ENCODE results near the gene TTBK2.
A peak's percentile ranks its signal among the peaks of the same experiment; 100 is the strongest.
"Not testable (repeated sequence)": the region's sequence is repeated elsewhere in the genome, so short reads cannot be mapped to it uniquely, and the experiment has no call there.

TTBK2 gene

GRCh38 chr15:42820811-42821210, 99.8 kb downstream of the TTBK2 start:
- DNase-seq: no peak

DNA sequence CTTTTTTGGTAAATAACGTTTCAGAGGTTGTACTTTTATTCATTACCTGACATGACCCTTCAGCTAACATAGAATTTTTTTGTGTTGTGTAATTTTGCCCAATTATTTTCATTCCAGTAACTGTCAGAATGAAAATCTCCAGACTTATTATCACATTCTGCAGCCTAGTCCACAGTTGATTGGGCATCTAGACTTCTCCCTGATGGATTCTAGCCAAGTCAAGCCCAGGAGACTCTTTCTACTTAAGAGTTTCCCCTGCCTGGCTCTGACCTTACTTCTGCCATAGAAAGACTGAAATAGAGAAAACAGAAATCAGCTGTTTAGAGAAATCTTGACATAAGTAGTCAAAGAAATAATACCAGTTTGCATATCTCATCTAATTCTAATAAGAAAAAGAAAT, 100.8 kb downstream of the TTBK2 start:
- no peak for DNase-seq

DNA sequence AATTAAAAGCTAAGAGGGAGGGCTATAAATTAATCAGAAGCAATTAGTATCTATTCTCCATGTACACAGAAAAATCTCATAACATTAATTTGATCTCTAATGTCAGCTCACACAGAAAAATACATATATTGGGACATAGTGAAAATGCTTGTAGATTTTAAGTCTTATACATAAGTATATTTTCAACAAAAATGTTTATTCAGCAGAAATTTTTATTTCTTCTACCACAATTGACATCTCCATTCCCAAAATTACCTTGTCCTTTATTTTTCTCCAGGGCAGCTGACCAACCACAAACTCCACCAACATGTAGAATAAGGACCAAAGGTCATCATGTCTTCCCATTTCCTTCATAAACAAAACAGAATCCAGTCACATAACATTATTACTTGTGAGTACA, 109.1 kb downstream of the TTBK2 start:
- DNase-seq: no peak

GRCh38 chr15:42808913-42809312, 111.7 kb downstream of the TTBK2 start:
- DNase-seq: no peak

- DNase-seq: no peak
Measured at GRCh38 chr15:42805266-42805665, 115.3 kb downstream of the TTBK2 start.

DNA sequence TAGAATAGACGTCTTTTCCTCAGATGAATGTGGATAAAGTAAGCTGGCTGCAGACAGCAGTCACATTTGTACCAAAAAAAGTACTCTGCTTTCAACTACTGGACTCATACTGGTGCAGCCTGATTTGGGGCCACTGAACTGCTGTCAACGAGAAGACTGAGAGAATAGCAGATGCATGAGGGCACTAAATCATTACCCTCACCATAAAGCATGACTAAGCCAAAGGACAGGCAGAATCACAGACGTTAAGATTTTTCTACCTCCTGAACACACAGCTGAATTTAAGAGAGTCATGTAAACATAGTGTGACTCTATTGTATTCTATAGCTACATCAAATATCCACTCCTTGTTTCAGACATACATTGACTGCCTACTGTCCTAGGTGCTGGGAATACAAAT, 115.8 kb downstream of the TTBK2 start:
- no peak for DNase-seq

DNA sequence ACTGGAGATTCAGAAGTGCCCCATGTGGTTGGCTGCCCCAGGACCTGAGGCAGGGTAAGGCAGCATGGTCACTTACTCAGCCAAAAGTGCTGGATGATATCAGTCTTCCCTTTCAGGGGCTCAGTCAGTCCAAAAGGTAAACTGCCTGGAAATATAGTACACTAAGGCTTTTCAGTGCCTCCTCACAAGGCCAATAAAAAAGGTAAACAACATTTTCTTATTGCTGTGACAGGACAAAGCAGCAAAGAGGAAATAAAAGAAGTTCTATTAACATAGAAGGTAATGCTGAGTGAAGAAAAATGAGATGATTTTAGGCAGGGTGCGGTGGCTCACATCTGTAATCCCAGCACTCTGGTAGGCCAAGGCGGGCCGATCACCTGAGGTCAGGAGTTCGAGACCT, 117.1 kb downstream of the TTBK2 start:
- DNase-seq: no peak

DNA sequence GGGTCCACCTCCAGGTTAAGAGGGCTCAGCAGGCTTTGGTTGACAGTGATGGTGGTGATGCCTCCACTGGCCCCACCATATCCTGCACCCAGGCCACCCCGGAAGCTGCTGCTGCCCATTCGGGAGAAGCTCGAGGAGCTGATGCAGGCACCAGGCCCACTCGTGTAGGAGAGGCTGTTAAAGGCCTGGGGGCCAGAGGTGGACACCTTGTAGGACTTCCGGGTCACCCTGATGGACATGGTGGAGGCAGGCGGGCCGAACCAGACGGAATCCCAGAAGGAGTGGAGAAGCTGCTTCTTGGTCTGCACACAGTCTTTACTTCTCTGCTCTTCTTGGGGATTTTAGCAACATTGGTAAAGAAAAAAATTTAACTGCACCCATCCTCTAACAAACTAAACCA, 118.4 kb downstream of the TTBK2 start:
- no peak for DNase-seq

- DNase-seq: no peak
Measured at GRCh38 chr15:42800731-42801474, 119.7 kb downstream of the TTBK2 start.

GRCh38 chr15:42798802-42799201, 121.8 kb downstream of the TTBK2 start:
- no peak for DNase-seq

- no peak for DNase-seq
Measured at GRCh38 chr15:42796955-42797782, 123.4 kb downstream of the TTBK2 start.

GRCh38 chr15:42788725-42789124, 131.9 kb downstream of the TTBK2 start:
- DNase-seq: no peak

DNA sequence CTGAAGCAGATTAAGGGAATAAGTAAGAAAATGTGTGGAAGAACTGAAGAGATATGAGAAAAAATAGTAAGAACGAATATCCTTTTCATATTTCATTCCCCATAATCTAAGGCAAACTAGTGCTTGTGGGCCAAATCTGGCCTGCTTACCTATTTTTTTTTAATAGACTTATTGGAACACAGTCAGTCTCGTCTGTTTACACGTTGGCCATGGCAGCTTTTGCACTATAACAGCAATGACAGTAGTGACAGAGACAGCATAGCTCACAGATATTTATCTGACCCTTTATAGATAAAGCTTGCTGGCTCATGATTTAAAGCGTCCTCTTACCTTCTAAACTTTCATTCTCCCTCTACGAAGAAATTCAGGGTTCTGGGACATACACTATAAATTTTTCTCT, 133.6 kb downstream of the TTBK2 start:
- DNase-seq: no peak

DNA sequence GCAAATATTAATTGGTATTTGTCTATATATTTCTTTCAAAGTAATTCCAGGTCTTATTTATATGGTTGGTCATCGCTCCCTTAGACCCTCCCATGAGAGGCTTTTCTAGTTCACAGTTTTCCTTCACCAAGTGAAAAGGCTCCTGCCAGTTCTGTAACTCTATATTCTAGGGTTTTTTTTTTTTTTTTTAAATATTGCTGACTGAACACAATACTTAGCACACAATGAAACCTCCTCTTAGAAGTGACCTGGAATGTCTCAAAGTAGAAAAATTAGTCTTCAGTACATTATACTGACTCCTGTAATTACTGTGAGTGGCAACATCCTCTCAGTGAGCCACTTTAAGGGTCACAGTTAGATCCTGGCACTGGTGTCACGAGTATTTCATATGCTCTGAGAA, 135.0 kb downstream of the TTBK2 start:
- no peak for DNase-seq

- no peak for DNase-seq
Measured at GRCh38 chr15:42784705-42785104, 135.9 kb downstream of the TTBK2 start.

- no peak for DNase-seq
Measured at GRCh38 chr15:42782716-42783115, 137.9 kb downstream of the TTBK2 start.

DNA sequence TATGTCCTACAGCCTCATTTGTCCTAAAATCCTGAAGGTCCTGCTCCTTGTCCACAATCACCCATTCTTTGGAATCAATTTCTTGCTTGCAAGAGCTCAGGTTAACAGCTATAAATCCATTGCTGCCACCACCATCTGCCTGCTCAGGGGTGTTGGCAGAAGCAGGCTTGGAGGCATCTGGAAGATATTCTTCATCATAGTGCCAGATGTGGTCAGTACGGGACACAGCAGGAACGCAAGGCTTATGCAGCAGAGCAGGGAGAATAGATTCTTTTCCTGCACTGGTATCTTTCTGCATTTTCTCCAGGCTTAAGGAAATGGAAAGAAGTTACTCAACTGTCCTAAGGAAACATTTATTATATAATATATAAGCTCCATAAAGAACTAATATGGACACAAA, 145.2 kb downstream of the TTBK2 start:
- no peak for DNase-seq

- DNase-seq: no peak
Measured at GRCh38 chr15:42772901-42773300, 147.7 kb downstream of the TTBK2 start.

DNA sequence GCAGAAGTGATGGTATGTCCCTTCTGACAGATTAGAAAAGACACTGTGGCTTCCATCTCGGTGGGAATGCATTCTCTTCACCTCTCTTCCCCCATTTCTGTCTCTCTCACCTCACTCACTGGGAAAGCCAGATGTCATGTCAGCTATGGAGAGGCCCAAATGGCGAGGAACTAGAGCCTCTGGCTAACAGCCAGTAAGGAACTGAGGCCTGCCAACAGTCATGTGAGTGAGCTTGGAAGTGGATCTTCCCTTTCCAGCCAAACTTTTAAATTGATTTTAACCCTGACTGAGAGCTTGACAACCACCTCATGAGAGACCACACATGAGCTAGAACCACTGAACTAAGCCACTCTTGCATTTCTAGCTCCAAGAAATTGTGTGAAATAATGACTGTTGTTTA, 148.4 kb downstream of the TTBK2 start:
- peak; percentile 1 for DNase-seq

GRCh38 chr15:42766109-42766508, 154.5 kb downstream of the TTBK2 start:
- not testable (repeated sequence) for DNase-seq

DNA sequence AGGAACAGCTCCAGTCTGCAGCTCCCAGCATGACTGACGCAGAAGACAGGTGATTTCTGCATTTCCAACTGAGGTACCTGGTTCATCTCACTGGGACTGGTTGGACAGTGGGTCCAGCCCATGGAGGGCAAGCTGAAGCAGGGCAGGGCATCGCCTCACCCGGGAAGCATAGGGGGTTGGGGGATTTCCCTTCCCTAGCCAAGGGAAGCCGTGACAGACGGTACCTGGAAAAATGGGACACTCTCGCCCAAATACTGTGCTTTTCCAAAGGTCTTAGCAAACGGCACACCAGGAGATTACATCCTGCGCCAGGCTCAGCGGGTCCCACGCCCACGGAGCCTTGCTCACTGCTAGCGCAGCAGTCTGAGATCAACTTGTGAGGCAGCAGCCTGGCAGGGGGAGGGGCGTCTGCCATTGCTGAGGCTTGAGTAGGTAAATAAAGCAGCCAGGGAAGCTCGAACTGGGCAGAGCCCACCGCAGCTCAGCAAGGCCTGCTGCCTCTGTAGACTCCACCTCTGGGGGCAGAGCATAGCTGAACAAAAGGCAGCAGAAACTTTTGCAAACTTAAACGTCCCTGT, 156.3 kb downstream of the TTBK2 start:
- not testable (repeated sequence) for DNase-seq

- not testable (repeated sequence) for DNase-seq
Measured at GRCh38 chr15:42761813-42762212, 158.8 kb downstream of the TTBK2 start.

- DNase-seq: no peak
Measured at GRCh38 chr15:42760759-42761158, 159.8 kb downstream of the TTBK2 start.

GRCh38 chr15:42759093-42759492, 161.5 kb downstream of the TTBK2 start:
- DNase-seq: no peak
